ENCODE results near the gene IMPA2.

Gene IMPA2

GRCh38 chr18:11990539-11990938 is 9.2 kb downstream of the IMPA2 start:
- no peak for DNase-seq (ENCODE audit: low read depth)

DNA sequence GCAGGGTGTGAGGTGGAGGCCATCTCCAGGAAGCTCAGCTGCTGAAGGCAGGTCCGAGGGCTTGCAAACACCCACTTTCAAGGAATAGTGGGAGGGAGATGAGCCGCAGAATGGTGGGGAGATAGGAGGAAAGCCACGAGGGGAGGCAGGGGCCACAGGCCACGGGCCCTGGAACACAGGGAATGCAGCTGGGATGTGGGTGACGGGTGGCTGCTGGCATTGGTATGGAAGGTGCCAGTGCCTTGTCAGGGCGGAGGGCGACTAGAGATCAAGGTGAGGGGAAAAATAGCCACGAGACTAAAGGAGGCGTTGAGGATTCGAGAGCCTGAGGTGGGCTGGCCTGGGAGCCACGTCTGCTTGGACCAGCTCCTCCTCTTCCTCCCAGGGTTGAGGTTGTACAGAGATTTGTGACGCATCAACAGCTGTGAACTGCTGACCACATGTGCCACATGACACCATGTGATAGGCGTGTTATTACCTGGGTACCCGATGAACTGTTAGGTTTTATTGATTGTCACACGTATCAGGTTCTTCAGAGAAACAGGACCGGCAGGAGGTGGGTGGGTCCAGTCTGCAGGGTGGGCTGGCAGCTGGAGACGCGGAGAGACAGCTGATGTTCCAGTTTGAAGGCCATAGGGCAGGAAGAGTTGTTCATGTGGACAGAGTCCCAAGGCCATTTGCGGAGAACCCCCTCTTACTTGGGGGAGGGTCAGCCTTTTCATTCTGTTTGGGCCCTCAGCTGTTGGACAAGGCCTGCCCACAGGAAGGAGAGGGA is 9.9 kb downstream of the IMPA2 start:
- no peak for DNase-seq (ENCODE audit: low read depth)

GRCh38 chr18:11992096-11992790 is 10.9 kb downstream of the IMPA2 start:
- DNase-seq (ENCODE audit: low read depth) = no peak

DNA sequence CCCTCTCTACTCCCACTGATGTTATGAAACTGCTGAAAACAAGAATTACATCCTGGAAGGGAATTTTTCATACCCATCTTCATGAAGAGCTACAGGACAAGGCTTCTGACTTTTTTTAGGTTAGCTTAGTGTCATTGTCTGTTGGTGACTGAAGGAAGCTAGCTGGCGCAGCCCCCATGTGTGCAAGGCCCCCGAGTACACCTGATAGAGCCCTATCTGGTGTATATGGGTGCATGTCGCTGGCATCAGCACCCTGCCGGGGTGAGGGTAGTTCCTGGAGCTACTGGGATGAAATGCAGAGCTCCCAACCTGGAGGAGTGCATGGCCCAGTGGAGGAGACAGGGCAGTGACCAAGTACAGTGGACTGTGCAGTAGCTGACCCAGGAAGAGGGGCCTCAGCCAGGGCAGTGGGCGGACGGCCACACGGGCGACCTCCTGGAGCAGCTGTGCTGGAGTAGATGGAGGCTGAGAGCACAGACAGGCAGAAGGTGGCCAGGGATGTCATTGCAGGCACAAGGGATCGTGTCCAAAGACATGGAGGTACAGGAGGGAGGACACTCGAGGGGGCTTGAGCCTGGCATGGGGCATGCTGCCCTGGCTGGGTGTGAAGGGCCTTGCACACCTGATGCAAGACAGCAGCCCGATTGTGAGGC is 12.1 kb downstream of the IMPA2 start:
- DNase-seq (ENCODE audit: low read depth) = no peak

GRCh38 chr18:11994336-11994702 is 13.0 kb downstream of the IMPA2 start:
- DNase-seq (ENCODE audit: low read depth) = no peak

DNA sequence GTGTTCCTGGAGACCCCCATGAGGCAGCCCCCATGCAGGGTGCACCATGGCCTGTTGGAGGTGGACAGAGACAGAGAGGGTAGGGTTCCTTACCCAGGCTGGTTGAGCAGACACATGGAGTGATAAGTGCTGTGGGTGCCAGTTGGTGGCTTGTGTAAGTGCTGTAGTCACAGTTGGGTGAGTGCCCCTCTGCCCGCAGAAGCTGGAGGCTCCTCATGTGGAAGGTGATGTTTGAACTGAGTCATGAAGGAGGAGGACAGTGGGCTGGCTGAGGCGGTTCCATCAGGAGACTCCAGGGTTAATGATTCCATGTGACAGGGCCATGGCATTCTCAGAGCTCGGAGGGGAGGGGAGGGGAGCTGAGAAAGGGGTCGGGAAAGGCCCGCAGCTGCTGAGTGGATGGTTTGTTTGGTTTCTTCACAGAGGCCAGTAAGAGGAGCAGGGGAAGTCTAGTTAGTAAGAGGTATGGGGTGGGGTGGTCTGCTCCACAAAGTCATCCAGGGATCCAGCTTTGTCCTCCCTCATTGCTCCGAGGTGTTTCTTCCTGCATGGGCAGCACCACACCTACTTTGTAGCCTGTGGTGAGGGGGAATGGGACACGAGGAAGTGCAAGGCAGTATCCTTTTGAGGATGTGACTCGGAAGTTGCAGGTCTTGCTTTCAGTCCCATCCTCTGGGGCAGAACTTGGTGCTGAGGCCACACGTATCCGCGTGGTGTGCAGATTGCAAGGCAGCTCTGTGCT is 13.6 kb downstream of the IMPA2 start:
- no peak for DNase-seq (ENCODE audit: low read depth)

DNA sequence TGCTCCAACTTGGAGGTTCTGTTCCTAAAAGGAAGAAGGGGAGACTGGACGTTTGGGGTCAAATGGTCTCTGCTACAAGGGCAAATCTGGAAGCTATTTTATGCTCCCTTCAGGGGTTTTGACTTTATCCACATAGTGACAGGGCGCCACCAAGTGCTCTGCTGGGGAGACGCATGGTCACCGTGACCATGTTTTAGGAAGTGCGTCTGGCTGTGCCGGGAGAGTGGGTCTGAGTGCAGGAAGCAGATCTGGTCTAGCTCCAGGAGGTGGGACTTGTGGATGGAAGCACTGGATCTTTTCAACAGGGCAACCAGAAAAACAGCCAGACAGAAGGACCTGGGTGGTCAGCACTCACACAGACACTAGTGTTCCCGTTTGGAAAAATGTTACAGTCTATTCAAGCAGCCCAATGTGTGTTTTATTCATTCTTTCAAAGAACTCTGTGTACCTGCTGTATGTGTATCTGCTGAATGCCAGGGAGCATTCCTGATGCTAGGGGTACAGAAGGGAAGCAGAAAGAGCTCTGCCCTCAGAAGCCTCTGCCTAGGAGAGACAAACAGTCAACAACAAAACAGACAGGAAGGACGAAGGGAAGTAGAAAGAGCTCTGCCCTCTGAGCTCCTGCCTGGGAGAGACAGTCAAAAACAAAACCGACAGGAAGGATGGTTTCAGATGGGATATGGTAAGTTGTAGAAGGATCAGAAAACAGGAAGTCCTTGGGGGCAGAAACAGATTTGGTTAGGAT is 14.3 kb downstream of the IMPA2 start:
- DNase-seq (ENCODE audit: low read depth) = peak; percentile 40

- no peak for DNase-seq (ENCODE audit: low read depth)
Measured at GRCh38 chr18:11996190-11996754, 15.0 kb downstream of the IMPA2 start.

GRCh38 chr18:11996907-11997306 is 15.6 kb downstream of the IMPA2 start:
- DNase-seq (ENCODE audit: low read depth) = no peak

DNA sequence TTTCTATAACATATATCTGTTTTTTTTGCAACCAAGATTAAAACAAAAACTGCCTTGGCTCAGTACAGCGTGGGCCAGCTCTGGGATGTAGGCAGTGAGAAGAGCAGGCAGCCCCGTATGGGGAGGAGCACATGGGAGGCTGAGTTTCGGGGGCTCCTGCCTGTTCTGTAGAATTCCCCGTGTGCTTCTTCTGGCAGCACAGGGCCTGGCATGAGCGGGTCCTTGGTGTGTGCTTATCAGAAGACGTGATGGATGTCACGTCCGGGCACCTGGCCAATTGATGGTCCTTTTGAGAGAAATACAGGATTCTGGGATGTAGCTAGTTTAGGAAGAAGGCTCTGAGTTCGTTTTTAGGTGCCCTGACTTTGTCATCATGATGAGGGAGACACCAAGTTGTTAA is 16.2 kb downstream of the IMPA2 start:
- no peak for DNase-seq (ENCODE audit: low read depth)

- no peak for DNase-seq (ENCODE audit: low read depth)
Measured at GRCh38 chr18:11998193-11998592, 16.9 kb downstream of the IMPA2 start.

GRCh38 chr18:11999429-11999828 is 18.1 kb downstream of the IMPA2 start:
- no peak for DNase-seq (ENCODE audit: low read depth)

- DNase-seq (ENCODE audit: low read depth) = no peak
Measured at GRCh38 chr18:12000072-12000659, 18.9 kb downstream of the IMPA2 start.

DNA sequence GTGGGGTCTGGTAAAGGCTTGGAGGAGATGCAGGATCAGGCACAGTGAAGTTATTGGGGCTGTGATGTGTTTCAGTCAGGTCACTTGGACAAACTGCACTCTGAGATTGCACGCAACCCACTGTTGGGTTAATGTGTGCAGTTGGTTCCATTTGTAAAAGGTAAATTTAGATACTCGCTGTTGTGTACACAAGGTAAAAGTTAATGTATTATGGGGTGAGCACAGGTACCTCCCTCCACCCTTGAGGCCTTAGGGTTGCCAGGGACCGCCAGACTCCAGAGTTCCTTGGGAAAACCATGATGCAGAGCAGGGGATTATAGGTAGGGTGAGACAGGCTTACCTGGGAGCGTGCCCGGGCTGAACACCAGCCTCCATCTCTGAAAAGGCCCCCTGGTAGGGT is 20.1 kb downstream of the IMPA2 start:
- DNase-seq (ENCODE audit: low read depth) = no peak

GRCh38 chr18:12003894-12004293 is 22.6 kb downstream of the IMPA2 start:
- no peak for DNase-seq (ENCODE audit: low read depth)

GRCh38 chr18:12005538-12006487 is 24.5 kb downstream of the IMPA2 start:
- no peak for DNase-seq (ENCODE audit: low read depth)

DNA sequence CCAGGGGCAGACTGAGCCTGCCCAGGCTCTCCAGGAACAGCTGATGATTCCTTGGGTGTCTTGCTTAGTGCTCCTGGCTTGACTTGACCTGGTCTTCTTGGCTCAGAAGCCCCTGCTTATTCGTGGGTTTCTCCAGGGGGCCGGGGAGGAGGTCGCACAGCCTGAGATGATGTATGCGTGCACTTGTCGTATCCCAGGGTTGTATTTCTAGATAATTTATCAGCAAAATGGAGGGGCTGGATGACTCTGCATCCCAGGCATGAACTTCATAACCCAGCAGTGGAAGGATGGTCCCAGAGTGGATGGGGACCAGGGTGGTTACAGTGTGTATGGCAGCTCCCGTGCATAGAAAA is 25.2 kb downstream of the IMPA2 start:
- no peak for DNase-seq (ENCODE audit: low read depth)

- no peak for DNase-seq (ENCODE audit: low read depth)
Measured at GRCh38 chr18:12007063-12007462, 25.8 kb downstream of the IMPA2 start.

- DNase-seq (ENCODE audit: low read depth) = no peak
Measured at GRCh38 chr18:12008181-12008767, 27.0 kb downstream of the IMPA2 start.

Data from stimulated activated CD8-positive, alpha-beta memory T cell treated with anti-CD3 and anti-CD28 coated beads, Interleukin-15, amount 100 ng/mL, for 1 hour (primary cell).